Gastroesophageal sphincter (tissue), 3 donors: ENCODE measurements around the gene KDSR.

ENCODE experiments used
- CTCF ChIP-seq, 4 experiments: fragments of 200-600 bp in 2 of 4; fragments of 450-650 bp in 2 of 4; sonication (generic) in 1 of 4; IDR thresholded peaks; one replicate each; pipeline ENCODE4 v1.5.1; 2017 to 2019; ENCODE audit warnings: antibody characterized with exemption in 4 of 4, mild to moderate bottlenecking in 2 of 4, moderate library complexity in 2 of 4
- POLR2A ChIP-seq, 2 donors: fragments of 450-650 bp; IDR thresholded peaks; one replicate each; pipeline ENCODE4 v1.6.1; 2017; ENCODE audit warnings: antibody characterized with exemption in 2 of 2, mild to moderate bottlenecking in 2 of 2, moderate library complexity in 1 of 2

GRCh38 chr18:63394954-63395353, 27.9 kb upstream of the KDSR start:
- TF ChIP-seq CTCF (IDR thresholded peaks at IDR 0.05): no peak
- TF ChIP-seq POLR2A (IDR thresholded peaks at IDR 0.05): no peak
